ENCODE measurements around the gene CNR2. TPM values are rescaled to one million over a fixed set of nuclear protein-coding genes. Genes with fewer than 3 reads are reported as not detected.
A peak's percentile ranks its signal among the peaks of the same experiment; 100 is the strongest.
"Not testable (repeated sequence)": the region's sequence is repeated elsewhere in the genome, so short reads cannot be mapped to it uniquely, and the experiment has no call there.

Gene CNR2
- total and polyA plus RNA-seq, 2 experiments from 2014 or later = not detected

DNA sequence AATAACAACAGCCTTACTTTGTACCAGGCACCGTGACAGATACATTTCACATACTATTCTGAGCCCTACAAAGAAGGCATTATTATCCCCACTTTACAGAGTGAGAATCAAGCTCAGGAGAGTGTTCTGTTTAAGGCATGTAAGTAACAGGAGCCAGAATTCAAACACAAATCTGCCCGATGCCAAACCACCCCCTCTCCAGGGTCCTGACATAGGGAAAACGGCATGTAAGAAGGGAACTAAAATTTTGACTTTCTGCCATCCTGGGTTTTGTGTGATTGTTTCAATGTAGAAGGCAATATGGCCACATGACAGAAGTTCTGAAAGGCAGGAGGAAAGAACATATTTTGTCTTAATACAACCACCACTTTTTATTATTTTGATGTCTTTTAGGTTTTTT lies 50.5 kb downstream of the CNR2 start:
- Histone ChIP-seq H3K9me2 (ENCODE audit: insufficient read depth) (no peaks in the 10 kb centered on the region), H3K27ac (ENCODE audit: low read depth) (no peak overlapping the region), H3K79me2 (replicated peaks; ENCODE audit: insufficient read depth) (no peaks in the 10 kb centered on the region), H3K36me3 (ENCODE audit: insufficient read depth) (no peaks in the 10 kb centered on the region), H3F3A (replicated peaks; ENCODE audit: low read depth) (no peaks in the 10 kb centered on the region), H3K27me3 (ENCODE audit: insufficient read depth) (peaks cover 17% of the 10 kb centered on the region), H3K4me2 (no peak overlapping the region), H4K20me1 (replicated peaks; ENCODE audit: insufficient read depth) (no peaks in the 10 kb centered on the region), H3K4me1 (ENCODE audit: insufficient read depth) (peaks cover 3% of the 10 kb centered on the region; the same call in 1 of the 2 replicates), H3K4me3 (no peak overlapping the region), H2AFZ (no peak overlapping the region)
- no peak for DNase-seq (ENCODE audit: low spot score)
- no peak for ATAC-seq
- TF ChIP-seq JUNB (IDR thresholded peaks at IDR 0.05; ENCODE audit: unreplicated experiment) = no peak
- H3K27me3 Mint-ChIP-seq (ENCODE audit: insufficient read depth, low read depth, poor library complexity) = peaks cover 18% of the 10 kb centered on the region
- H3K9me3 Mint-ChIP-seq = no peaks in the 10 kb centered on the region
- H3K36me3 Mint-ChIP-seq (ENCODE audit: low read depth) = no peaks in the 10 kb centered on the region
- no peaks in the 10 kb centered on the region for H3K4me1 Mint-ChIP-seq
- no peak overlapping the region for H3K4me3 Mint-ChIP-seq
- H3K27ac Mint-ChIP-seq = no peak overlapping the region

DNA sequence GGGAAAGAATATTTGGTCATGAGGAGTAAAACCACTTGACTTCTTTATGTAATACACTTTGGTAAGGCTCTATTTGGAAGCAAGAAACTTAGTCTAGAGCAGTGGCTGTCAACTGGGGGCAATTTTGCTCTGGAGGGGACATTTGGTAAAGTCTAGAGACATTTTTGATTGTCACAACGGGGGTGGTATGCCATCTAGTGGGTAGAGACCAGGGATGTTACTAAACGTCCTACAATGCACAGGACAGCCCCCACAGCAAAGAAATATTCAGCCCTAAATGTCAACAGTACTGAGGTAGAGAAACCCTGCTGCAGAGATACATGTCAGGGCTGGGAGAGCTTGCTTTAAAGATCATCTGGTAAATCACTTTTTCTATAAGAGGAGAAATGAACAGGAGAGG lies 58.6 kb downstream of the CNR2 start:
- Histone ChIP-seq H3K4me1 (ENCODE audit: insufficient read depth) (no peaks in the 10 kb centered on the region), H3K4me3 (no peak overlapping the region), H3K9me2 (ENCODE audit: insufficient read depth) (no peaks in the 10 kb centered on the region), H3K36me3 (ENCODE audit: insufficient read depth) (no peaks in the 10 kb centered on the region), H3K27ac (ENCODE audit: low read depth) (no peak overlapping the region), H3K79me2 (replicated peaks; ENCODE audit: insufficient read depth) (no peaks in the 10 kb centered on the region), H3K4me2 (no peak overlapping the region), H2AFZ (no peak overlapping the region), H3F3A (replicated peaks; ENCODE audit: low read depth) (no peaks in the 10 kb centered on the region), H3K27me3 (ENCODE audit: insufficient read depth) (no peaks in the 10 kb centered on the region), H4K20me1 (replicated peaks; ENCODE audit: insufficient read depth) (no peaks in the 10 kb centered on the region; the same call in 1 of the 2 replicates)
- Mint-ChIP-seq H3K9me3 (peaks cover 21% of the 10 kb centered on the region), H3K4me1 (no peaks in the 10 kb centered on the region), H3K27me3 (ENCODE audit: insufficient read depth, low read depth, poor library complexity) (no peaks in the 10 kb centered on the region), H3K4me3 (no peak overlapping the region), H3K27ac (no peak overlapping the region), H3K36me3 (ENCODE audit: low read depth) (peaks cover 18% of the 10 kb centered on the region)
- ATAC-seq (no peak), DNase-seq (ENCODE audit: low spot score) (peak; percentile 10)
- no peak for TF ChIP-seq POLR2AphosphoS5 (IDR thresholded peaks at IDR 0.05; ENCODE audit: low read depth)
- TF ChIP-seq, protein P1, sequence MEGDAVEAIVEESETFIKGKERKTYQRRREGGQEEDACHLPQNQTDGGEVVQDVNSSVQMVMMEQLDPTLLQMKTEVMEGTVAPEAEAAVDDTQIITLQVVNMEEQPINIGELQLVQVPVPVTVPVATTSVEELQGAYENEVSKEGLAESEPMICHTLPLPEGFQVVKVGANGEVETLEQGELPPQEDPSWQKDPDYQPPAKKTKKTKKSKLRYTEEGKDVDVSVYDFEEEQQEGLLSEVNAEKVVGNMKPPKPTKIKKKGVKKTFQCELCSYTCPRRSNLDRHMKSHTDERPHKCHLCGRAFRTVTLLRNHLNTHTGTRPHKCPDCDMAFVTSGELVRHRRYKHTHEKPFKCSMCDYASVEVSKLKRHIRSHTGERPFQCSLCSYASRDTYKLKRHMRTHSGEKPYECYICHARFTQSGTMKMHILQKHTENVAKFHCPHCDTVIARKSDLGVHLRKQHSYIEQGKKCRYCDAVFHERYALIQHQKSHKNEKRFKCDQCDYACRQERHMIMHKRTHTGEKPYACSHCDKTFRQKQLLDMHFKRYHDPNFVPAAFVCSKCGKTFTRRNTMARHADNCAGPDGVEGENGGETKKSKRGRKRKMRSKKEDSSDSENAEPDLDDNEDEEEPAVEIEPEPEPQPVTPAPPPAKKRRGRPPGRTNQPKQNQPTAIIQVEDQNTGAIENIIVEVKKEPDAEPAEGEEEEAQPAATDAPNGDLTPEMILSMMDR (conservative IDR thresholded peaks at IDR 0.05; ENCODE audit: low read depth in 2 of 2) = peak in 1 of 2 experiments; percentile 57; a peak in 3 of 4 replicates

DNA sequence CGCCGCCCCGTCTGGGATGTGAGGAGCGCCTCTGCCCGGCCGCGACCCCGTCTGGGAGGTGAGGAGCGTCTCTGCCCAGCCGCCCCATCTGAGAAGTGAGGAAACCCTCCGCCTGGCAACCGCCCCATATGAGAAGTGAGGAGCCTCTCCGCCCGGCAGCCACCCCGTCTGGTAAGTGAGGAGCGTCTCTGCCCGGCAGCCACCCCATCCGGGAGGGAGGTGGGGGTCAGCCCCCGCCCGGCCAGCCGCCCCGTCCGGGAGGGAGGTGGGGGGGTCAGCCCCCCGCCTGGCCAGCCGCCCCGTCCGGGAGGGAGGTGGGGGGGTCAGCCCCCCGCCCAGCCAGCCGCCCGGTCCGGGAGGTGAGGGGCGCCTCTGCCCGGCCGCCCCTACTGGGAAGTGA lies 60.0 kb downstream of the CNR2 start:
- ATAC-seq; H3K4me1 ChIP-seq (ENCODE audit: insufficient read depth); H3K9me2 ChIP-seq (ENCODE audit: insufficient read depth); H2AFZ ChIP-seq; H3K4me2 ChIP-seq; H3F3A ChIP-seq (replicated peaks; ENCODE audit: low read depth); DNase-seq (ENCODE audit: low spot score); H3K27ac ChIP-seq (ENCODE audit: low read depth); H3K27ac Mint-ChIP-seq; H3K4me3 ChIP-seq; H3K36me3 ChIP-seq (ENCODE audit: insufficient read depth); H3K4me1 Mint-ChIP-seq; H3K4me3 Mint-ChIP-seq; H3K27me3 ChIP-seq (ENCODE audit: insufficient read depth); H3K79me2 ChIP-seq (replicated peaks; ENCODE audit: insufficient read depth); H4K20me1 ChIP-seq (replicated peaks; ENCODE audit: insufficient read depth); H3K27me3 Mint-ChIP-seq (ENCODE audit: insufficient read depth, low read depth, poor library complexity): not testable (repeated sequence)
- Mint-ChIP-seq H3K36me3 (ENCODE audit: low read depth) (peaks cover 24% of the 10 kb centered on the region), H3K9me3 (peaks cover 24% of the 10 kb centered on the region)

DNA sequence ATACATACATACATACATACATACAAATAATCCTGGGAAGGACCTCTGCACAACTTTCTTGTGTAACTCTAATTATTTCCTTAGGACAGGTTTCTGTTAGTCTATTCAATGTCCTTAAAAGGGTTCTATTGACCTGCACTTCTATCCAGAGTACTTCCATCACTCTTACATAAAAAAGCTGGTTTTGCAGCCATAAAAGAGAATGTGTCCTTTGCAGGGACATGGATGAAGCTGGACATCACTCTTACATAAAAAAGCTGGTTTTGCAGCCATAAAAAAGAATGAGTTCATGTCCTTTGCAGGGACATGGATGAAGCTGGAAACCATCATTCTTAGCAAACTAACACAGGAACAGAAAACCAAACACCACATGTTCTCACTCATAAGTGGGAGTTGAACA lies 61.8 kb downstream of the CNR2 start:
- not testable (repeated sequence) for H3K4me3 Mint-ChIP-seq; H3K27ac Mint-ChIP-seq; H3K4me3 ChIP-seq; ATAC-seq; H3K4me1 ChIP-seq (ENCODE audit: insufficient read depth); H3K36me3 ChIP-seq (ENCODE audit: insufficient read depth); H4K20me1 ChIP-seq (replicated peaks; ENCODE audit: insufficient read depth); H3K9me2 ChIP-seq (ENCODE audit: insufficient read depth); DNase-seq (ENCODE audit: low spot score); H3K27ac ChIP-seq (ENCODE audit: low read depth); H3K79me2 ChIP-seq (replicated peaks; ENCODE audit: insufficient read depth); H3K27me3 ChIP-seq (ENCODE audit: insufficient read depth); H3F3A ChIP-seq (replicated peaks; ENCODE audit: low read depth); H3K4me2 ChIP-seq; H3K4me1 Mint-ChIP-seq; H2AFZ ChIP-seq; H3K27me3 Mint-ChIP-seq (ENCODE audit: insufficient read depth, low read depth, poor library complexity)
- H3K9me3 Mint-ChIP-seq = peaks cover 33% of the 10 kb centered on the region
- peaks cover 36% of the 10 kb centered on the region for H3K36me3 Mint-ChIP-seq (ENCODE audit: low read depth)

All from GM23338 (cell line).